IPS-NIHi7 (cell line): ENCODE data around the gene CPNE1.

Experiments used
- DNase-seq: peaks from one replicate; pipeline ENCODE4 v3.0.0; 2012; ENCODE audit warnings: mixed read lengths; ENCODE audit errors: extremely low spot score

The CPNE1 gene

GRCh38 chr20:35600176-35600992 lies 64.3 kb downstream of the CPNE1 start:
- DNase-seq = no peak

DNA sequence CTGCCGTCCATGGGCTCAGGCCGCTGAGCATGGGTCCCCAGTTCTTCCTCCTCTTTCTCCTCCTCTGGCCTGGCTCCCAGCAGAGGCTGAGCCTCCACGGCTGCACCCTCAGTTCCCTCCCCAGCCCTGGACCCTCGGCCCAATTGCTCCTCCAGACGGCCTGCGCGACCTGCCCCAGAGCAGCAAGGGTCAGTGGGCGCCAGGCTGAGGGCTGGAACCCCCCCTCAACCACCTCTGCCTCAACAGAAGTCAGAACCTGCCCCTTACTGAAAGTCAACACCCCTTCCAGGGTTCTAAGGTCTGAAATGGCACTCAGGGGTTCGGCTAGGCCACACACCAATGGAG lies 65.0 kb downstream of the CPNE1 start:
- no peak for DNase-seq

GRCh38 chr20:35598899-35599775 lies 65.6 kb downstream of the CPNE1 start:
- no peak for DNase-seq

DNA sequence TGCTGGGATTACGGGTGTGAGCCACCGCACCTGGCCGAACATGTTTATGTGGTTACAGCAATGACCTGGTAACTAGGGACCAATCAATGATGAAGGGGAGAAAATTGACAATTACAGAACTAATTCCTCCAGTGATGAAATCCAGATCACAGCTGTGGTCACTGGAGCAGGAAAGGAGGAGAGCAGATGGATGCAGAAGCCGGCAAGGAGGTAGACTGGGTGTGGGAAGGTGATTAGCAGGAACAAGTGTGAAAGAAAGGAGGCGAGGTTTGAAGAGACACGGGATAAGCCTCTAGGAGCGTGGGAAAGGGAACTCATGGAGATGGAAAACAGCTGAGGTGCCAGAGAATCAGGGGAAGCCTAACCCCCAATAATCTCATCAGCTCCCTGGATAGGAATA lies 66.2 kb downstream of the CPNE1 start:
- no peak for DNase-seq

GRCh38 chr20:35597186-35597585 lies 67.5 kb downstream of the CPNE1 start:
- no peak for DNase-seq

GRCh38 chr20:35595901-35596300 lies 68.8 kb downstream of the CPNE1 start:
- no peak for DNase-seq

DNA sequence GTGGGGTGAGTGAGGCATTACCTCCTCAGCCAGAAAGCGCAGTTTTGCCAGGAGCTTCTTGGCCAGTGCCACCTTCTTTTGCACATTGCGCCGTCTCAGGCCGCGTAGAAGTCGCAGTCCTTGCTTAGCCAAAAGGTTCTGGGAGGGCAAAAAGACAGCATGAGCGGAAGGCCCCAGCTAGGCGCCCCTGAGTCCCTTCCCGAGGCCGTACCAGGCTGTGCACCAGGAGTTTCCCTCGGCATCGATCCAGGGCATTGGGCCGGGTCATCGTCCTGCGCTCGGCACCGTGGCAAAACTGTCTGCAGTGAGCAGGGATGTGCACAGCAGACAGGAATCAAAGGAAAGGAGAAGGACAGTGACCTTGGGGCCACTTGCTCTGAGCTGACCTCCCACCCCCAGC lies 69.2 kb downstream of the CPNE1 start:
- DNase-seq = no peak

- no peak for DNase-seq
These were observed 72.2 kb downstream of the CPNE1 start for GRCh38 chr20:35592339-35592974.

GRCh38 chr20:35588397-35588796 lies 76.3 kb downstream of the CPNE1 start:
- no peak for DNase-seq

- DNase-seq = no peak
These were observed 77.3 kb downstream of the CPNE1 start for GRCh38 chr20:35587436-35587835.

DNA sequence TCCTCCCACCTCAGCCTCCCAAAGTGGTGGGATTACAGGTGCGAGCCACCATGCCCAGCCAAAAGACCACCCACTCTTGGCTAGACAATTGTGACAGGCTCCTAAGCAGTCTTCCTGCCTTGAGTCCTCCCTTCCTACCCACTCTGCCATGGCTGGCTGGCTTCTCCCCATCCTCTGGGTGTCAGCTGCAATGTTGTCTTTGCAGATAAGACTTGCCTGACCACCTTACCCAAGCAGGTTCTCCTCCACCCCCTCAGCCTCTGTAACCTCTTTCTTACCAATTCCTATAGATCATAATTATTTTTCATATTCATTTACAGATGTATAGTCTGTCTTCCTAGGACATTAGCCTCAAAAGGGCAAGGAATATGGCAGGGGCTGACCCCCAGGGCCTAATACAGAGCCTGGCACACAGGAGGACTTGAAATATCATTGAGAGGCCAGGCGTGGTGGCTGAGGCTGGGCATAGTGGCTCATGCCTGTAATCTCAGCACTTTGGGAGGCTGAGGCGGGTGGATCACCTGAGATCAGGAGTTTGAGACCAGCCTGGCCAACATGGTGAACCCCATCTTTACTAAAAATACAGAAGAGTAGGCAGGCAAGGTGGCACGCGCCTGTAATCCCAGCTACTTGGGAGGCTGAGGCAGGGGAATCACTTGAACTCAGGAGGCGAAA lies 77.8 kb downstream of the CPNE1 start:
- no peak for DNase-seq

GRCh38 chr20:35583636-35584560 lies 80.8 kb downstream of the CPNE1 start:
- DNase-seq = no peak

GRCh38 chr20:35582741-35583404 lies 81.8 kb downstream of the CPNE1 start:
- DNase-seq = no peak

DNA sequence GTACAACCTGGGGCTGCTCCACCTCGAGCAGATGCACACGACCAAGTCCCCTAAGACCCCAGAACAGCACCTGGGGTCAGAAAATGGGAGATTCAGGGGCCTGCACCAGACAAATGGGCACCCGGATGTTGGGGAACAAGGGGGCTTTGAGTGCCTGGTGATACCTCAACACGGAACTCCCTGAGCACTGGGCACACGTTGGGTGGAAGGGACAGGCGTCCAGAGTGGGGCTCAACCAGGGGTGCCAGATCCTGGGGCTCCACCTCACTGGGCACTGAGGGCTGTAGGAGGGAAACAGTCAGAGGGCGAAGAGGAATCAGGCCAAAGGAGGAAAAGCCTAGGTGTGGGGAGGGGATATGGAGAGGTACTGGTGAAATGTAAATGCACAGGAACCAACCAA lies 82.6 kb downstream of the CPNE1 start:
- DNase-seq = no peak

DNA sequence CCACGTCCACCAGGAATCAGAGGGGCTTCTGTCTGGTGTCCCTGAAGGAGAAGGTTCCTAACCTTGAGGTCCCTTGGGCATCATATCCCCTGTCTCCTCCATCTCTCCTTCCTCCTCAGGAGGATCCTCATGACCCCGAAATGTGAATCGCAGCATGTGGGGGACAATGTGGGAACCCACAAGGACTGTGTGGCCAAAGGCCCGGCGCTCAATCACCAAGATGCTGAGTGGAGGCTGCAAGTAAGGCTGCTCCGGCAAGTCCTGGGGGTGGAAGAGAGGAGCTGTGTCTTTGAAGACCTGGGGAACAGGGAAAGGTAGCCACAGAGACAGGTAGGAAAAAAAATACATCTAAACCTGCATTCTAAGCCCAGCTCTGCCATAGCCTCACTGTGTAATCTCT lies 85.5 kb downstream of the CPNE1 start:
- DNase-seq = no peak

- DNase-seq = no peak
These were observed 86.2 kb downstream of the CPNE1 start for GRCh38 chr20:35578469-35578868.

DNA sequence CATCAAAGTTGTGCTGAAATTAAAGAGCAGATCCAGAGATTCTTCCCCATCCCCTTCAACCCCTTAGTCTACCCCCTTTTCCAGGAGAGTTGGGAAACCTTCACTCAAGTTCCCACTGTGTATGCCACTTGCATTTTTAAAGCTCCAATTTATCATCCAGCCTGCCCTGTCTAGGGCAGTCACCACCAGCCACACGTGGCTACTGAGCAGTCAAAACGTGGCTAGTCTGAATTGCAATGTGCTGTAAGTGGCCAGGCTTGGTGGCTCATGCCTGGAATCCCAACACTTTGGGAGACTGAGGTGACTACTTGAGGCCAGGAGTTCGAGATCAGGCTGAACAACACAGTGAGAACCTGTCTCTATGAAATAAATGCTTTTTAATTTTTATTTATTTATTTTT lies 87.9 kb downstream of the CPNE1 start:
- DNase-seq = no peak
